Measurements from ENCODE around the gene NDUFAF8. TPM values are rescaled to one million over a fixed set of nuclear protein-coding genes. Genes with fewer than 3 reads are reported as not detected.

The NDUFAF8 gene
- total RNA-seq, 1 experiment from 2014 or later = 60.1 TPM

DNA sequence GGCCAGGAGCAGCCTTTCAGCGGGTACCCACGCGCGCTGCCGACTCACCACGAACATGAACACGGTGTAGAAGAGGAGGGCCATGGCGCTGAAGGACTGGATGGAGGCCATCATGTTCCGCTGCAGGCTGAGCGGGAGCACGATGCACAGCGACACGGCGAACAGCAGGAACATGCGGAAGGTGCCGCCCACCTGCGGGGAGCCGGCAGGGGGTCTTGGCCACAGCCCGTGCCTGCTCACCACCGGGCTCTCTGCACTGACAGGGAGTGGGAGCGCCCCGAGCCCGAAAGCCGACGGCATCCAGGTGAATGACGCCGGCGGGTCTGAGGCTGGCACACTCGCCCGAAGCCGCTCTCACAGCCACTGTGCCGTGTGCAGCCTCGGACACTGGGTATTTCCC is 43.0 kb downstream of the NDUFAF8 start:
- Histone ChIP-seq H2BK5ac (ENCODE audit: insufficient read length, low read length) (no peak overlapping the region), H2BK12ac (ENCODE audit: insufficient read length, low read depth, low read length) (no peak overlapping the region), H3K23me2 (ENCODE audit: insufficient read length, low read depth, low read length, poor library complexity, severe bottlenecking) (no peaks in the 10 kb centered on the region), H2AK5ac (ENCODE audit: insufficient read length, low read length) (no peak overlapping the region), H3K79me1 (ENCODE audit: insufficient read depth, low read depth, low read length, poor library complexity, severe bottlenecking) (peaks cover 3% of the 10 kb centered on the region), H4K20me1 (ENCODE audit: control insufficient read depth, insufficient read depth, insufficient read length) (no peaks in the 10 kb centered on the region), H3K4me2 (ENCODE audit: insufficient read depth, insufficient read length, low read length) (no peak overlapping the region), H3K79me2 (ENCODE audit: insufficient read depth, low read length) (no peaks in the 10 kb centered on the region; the same call in 1 of the 2 replicates), H3K18ac (ENCODE audit: insufficient read length, low read depth, low read length) (no peak overlapping the region), H4K8ac (replicated peaks; ENCODE audit: insufficient read length, low read depth, low read length) (no peak overlapping the region), H2BK20ac (ENCODE audit: low read depth, low read length, poor library complexity, severe bottlenecking) (no peak overlapping the region), H3T11ph (ENCODE audit: low read length) (no peak overlapping the region), H3K27me3 (ENCODE audit: insufficient read depth, low read length) (no peaks in the 10 kb centered on the region), H3K27ac (ENCODE audit: insufficient read length, low read depth, low read length) (no peak overlapping the region), H2AFZ (ENCODE audit: low read length) (no peak overlapping the region), H3K9me3 (ENCODE audit: control insufficient read depth, low read depth, low read length) (no peaks in the 10 kb centered on the region), H2BK15ac (ENCODE audit: low read depth, low read length) (no peak overlapping the region), H3K14ac (ENCODE audit: insufficient read depth, low read length) (no peak overlapping the region), H2BK120ac (ENCODE audit: low read depth, low read length, poor library complexity, severe bottlenecking) (no peak overlapping the region), H3K56ac (ENCODE audit: insufficient read length, low read depth, low read length) (no peak overlapping the region), H3K4me1 (ENCODE audit: insufficient read depth, low read length) (no peaks in the 10 kb centered on the region), H3K9ac (ENCODE audit: extremely low read depth, insufficient read length, low read length) (no peak overlapping the region), H4K5ac (ENCODE audit: insufficient read length, low read depth, low read length) (no peak overlapping the region), H3K4ac (ENCODE audit: low read depth, low read length) (no peak overlapping the region), H3K23ac (ENCODE audit: insufficient read length, low read depth, low read length) (no peak overlapping the region), H4K91ac (ENCODE audit: insufficient read length, low read depth, low read length) (no peak overlapping the region)
- no peak for DNase-seq
- Mint-ChIP-seq H3K27ac (no peak overlapping the region; a peak in 1 of 7 replicates), H3K9me3 (no peaks in the 10 kb centered on the region), H3K36me3 (ENCODE audit: insufficient read depth in 1 of 3, low read depth in 3 of 3) (peaks cover 5 to 24% (median 15%) of the 10 kb centered on the region in 3 experiments; a peak in 6 of 7 replicates), H3K4me3 (no peak overlapping the region), H3K27me3 (ENCODE audit: low read depth) (no peaks in the 10 kb centered on the region), H3K4me1 (peaks cover 2 to 7% of the 10 kb centered on the region in 2 experiments; a peak in 3 of 4 replicates)
- TF ChIP-seq, protein P1, sequence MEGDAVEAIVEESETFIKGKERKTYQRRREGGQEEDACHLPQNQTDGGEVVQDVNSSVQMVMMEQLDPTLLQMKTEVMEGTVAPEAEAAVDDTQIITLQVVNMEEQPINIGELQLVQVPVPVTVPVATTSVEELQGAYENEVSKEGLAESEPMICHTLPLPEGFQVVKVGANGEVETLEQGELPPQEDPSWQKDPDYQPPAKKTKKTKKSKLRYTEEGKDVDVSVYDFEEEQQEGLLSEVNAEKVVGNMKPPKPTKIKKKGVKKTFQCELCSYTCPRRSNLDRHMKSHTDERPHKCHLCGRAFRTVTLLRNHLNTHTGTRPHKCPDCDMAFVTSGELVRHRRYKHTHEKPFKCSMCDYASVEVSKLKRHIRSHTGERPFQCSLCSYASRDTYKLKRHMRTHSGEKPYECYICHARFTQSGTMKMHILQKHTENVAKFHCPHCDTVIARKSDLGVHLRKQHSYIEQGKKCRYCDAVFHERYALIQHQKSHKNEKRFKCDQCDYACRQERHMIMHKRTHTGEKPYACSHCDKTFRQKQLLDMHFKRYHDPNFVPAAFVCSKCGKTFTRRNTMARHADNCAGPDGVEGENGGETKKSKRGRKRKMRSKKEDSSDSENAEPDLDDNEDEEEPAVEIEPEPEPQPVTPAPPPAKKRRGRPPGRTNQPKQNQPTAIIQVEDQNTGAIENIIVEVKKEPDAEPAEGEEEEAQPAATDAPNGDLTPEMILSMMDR (conservative IDR thresholded peaks at IDR 0.05) = no peak
- WGBS (ENCODE audit: extremely low coverage, insufficient read length, low lambda C conversion rate) = no CpG with 5 or more reads among the region's 33 CpGs
